DMS53 treated with DMSO at 0.1 percent for 48 hours (cell line): ENCODE data around the gene FLVCR1.

Experiments used
- DNase-seq: peaks from one replicate; lab custom pipeline; 2025; ENCODE audit not compliant: unreplicated experiment; lab: John Stamatoyannopoulos, UW

FLVCR1 gene

GRCh38 chr1:212945056-212945455, 87.0 kb downstream of the FLVCR1 start:
- DNase-seq = no peak

DNA sequence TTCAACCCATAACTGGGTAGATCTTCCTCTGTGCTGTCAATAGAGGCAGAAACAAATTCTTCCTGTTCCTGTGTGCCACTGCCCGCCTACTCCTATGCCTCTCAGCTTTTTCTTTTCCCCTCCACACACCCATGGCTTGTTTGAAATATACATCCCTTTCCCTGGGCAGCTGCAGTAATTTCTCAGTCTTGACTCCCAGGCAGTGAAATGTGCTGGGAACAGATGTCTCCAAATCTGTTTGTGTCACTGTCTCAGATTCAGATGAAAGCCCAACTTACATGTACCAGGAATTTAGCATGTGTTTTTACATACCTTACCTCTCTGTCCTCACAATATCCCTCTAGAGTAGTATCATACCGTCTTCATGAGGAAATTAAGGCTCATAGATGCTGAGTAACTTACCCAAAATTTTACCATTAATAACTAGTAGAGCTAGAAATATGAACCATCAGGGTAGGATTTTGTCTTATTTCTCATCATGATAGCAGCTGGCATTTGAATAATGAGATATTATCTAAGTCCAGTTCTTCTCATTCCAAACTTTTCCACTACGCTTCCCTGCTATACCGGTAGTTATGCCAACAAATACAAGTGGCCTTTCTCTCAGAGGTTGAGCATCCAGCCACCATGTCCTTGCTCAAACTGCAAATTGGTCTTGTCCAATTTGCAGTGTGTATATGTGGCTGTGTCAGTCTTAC, 87.5 kb downstream of the FLVCR1 start:
- no peak for DNase-seq

DNA sequence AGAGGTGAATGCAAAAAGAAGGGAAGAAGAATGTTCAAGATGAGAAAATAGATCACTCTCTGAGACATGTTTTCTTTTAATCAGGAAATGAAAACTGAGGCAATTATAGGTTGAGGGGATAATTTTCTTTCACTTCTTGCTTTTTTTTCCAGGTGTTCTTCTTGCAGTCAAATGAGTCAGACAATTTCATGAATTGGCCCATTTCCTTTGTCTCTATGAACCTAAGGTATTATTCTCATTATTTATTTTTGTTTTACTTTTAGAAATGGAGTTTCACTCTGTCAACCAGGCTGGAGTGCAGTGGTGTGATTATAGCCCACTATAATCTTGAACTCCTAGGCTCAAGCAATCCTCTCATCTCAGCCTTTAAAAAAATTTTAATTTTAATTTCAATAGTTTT, 88.8 kb downstream of the FLVCR1 start:
- DNase-seq = no peak
